H1 (cell line): ENCODE results near the gene ACBD4. TPM values are rescaled to one million over a fixed set of nuclear protein-coding genes. Genes with fewer than 3 reads are reported as not detected.

Experiments used
- BRCA1 ChIP-seq: IDR thresholded peaks from 2 replicates; pipeline ENCODE4 v1.6.1; 2012; ENCODE audit warnings: low read depth, low read length, improper control_type of control experiment
- GTF2F1 ChIP-seq: IDR thresholded peaks from 2 replicates; pipeline ENCODE4 v1.6.1; 2012; ENCODE audit warnings: low read depth, low read length, improper control_type of control experiment, borderline replicate concordance
- NRF1 ChIP-seq: IDR thresholded peaks from 2 replicates; pipeline ENCODE4 v1.6.1; 2011; ENCODE audit warnings: mild to moderate bottlenecking, low read depth, low read length, improper control_type of control experiment
- SIX5 ChIP-seq: IDR thresholded peaks from 2 replicates; pipeline ENCODE4 v1.6.1; 2011; ENCODE audit warnings: mild to moderate bottlenecking, low read depth, low read length
- ZNF274 ChIP-seq: IDR thresholded peaks from 2 replicates; pipeline ENCODE4 v1.7.0; 2012; ENCODE audit warnings: low read length, borderline replicate concordance; ENCODE audit errors: extremely low read depth
- polyA plus RNA-seq, 7 experiments: library from polyadenylated mRNA; depleted of rRNA in 3 of 7; stranded (reverse) in 5 of 7; unstranded in 2 of 7; fragments of >200 nt in 5 of 7; fragments of 200-250 nt in 2 of 7; gene quantifications; 1 replicate in 5 of 7; 2 replicates in 1 of 7; 4 replicates in 1 of 7; pipeline versions ENCODE4 v1.2.1 to v1.2.3, GENCODE V29; 2011 to 2013; ENCODE audit warnings: missing spikeins in 2 of 7, mixed read lengths in 2 of 7
- total RNA-seq: library from RNA; stranded (reverse); fragmentation: NEBNext Ultra II Directional; extraction: Animal tissue kit (Norgen Biotek cat#: 25700); gene quantifications from 2 replicates; pipeline ENCODE4 v1.2.1, GENCODE V29; 2021

The ACBD4 gene
- total and polyA plus RNA-seq, 2 of the 8 experiments (the other 6 are each of a cell fraction or from before 2014, with no cell fraction given), result 7.3 to 10.7 TPM

DNA sequence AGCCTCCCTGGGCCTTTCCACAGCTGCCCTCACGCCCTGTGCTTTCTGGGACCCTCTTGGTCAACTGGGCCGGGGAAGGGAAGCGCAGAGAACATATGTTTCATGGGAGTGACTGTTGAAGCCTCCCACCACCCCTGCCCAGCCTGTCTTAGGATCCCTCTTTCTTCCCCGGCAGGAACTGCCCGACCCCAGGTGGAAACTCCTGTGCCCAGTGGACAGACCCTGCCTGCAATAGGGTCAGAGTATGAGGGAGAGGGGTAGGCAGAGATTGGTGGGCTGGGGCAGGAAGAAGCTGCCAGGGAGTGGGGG lies 36.7 kb downstream of the ACBD4 start (continued):
- no peak for TF ChIP-seq ZNF274
- no peak for TF ChIP-seq SIX5
- TF ChIP-seq NRF1, result no peak
- TF ChIP-seq GTF2F1, result no peak
- TF ChIP-seq BRCA1, result no peak
